ENCODE measurements around the gene FUT3.

The FUT3 gene

DNA sequence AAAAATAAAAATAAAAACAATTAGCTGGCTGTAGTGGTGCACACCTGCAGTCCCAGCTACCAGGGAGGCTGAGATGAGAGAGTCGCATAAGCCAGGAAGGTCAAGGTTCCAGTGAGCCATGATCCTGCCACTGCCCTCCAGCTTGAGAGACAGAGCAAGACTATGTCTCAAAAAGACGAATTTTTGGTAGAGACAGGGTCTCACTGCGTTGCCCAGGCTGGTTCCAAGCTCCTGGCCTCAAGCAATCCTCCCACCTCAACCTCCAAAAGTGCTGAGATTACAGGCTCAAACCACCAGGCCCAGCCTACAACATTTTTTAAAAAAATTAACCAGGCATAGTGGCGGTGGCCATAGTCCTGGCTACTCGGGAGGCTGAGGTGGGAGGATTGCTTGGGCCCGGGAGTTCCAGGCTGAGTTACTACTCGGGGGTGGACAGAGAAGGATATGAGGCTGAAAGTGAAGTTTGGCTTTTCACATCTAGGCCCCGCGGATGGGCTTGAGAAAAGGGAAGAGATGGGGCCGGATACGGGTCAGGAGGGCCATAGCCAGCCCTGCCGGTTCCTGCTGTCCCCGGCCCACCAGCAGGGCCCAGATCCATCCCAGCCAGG lies 42.2 kb upstream of the FUT3 start:
- Histone ChIP-seq H3K27ac (ENCODE audit: low read depth, low read length) (no peak overlapping the region), H4K20me1 (ENCODE audit: low read depth, low read length) (no peaks in the 10 kb centered on the region), H3F3A (ENCODE audit: insufficient read depth) (no peaks in the 10 kb centered on the region), H3K9ac (ENCODE audit: low read length) (no peak overlapping the region), H3K36me3 (ENCODE audit: low read length) (no peaks in the 10 kb centered on the region), H3K4me2 (ENCODE audit: low read depth, low read length, poor library complexity, severe bottlenecking) (no peak overlapping the region), H3K9me3 (ENCODE audit: insufficient read depth, low read length) (no peaks in the 10 kb centered on the region), H3K4me3 (ENCODE audit: insufficient read depth, low read length, poor library complexity, severe bottlenecking) (no peak overlapping the region), H3K79me2 (ENCODE audit: insufficient read depth, low read length) (no peaks in the 10 kb centered on the region), H3K9me2 (replicated peaks; ENCODE audit: insufficient read depth, low read length) (no peaks in the 10 kb centered on the region), H3K27me3 (ENCODE audit: low read length) (no peaks in the 10 kb centered on the region), H2AFZ (ENCODE audit: low read depth, low read length, severe bottlenecking) (no peak overlapping the region)
- TF ChIP-seq EZH2phosphoT487 (conservative IDR thresholded peaks at IDR 0.05; ENCODE audit: low read length): no peak
- TF ChIP-seq, protein P1, sequence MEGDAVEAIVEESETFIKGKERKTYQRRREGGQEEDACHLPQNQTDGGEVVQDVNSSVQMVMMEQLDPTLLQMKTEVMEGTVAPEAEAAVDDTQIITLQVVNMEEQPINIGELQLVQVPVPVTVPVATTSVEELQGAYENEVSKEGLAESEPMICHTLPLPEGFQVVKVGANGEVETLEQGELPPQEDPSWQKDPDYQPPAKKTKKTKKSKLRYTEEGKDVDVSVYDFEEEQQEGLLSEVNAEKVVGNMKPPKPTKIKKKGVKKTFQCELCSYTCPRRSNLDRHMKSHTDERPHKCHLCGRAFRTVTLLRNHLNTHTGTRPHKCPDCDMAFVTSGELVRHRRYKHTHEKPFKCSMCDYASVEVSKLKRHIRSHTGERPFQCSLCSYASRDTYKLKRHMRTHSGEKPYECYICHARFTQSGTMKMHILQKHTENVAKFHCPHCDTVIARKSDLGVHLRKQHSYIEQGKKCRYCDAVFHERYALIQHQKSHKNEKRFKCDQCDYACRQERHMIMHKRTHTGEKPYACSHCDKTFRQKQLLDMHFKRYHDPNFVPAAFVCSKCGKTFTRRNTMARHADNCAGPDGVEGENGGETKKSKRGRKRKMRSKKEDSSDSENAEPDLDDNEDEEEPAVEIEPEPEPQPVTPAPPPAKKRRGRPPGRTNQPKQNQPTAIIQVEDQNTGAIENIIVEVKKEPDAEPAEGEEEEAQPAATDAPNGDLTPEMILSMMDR (IDR thresholded peaks at IDR 0.05; ENCODE audit: insufficient read depth, low read length, poor library complexity, severe bottlenecking): no peak

DNA sequence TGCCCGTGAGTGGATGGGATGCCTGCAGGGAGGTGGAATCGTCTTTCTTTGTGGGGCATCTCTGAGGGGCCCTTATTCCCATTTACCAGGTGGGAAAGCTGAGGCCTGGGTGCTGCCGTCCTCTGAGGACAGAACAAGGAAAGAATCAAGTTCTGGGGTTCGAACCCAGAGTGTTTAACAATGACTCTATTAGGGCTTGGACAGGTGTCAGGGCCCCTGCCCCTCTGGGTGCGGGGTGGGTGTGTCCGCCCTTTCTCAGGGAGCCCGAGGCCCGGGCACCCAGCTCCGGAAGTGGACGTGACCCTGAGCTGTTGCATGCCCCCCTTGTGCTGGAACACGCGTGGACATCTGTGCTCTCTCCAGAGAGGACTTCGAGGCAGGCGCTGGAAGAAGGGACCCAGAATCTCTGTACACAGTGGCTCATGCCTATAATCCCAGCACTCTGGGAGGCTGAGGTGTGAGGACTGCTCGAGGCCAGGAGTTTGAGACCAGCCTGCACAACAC lies 41.6 kb upstream of the FUT3 start:
- Histone ChIP-seq H3K4me3 (ENCODE audit: insufficient read depth, low read length, poor library complexity, severe bottlenecking) (no peak overlapping the region), H3K9ac (ENCODE audit: low read length) (no peak overlapping the region), H2AFZ (ENCODE audit: low read depth, low read length, severe bottlenecking) (no peak overlapping the region)

DNA sequence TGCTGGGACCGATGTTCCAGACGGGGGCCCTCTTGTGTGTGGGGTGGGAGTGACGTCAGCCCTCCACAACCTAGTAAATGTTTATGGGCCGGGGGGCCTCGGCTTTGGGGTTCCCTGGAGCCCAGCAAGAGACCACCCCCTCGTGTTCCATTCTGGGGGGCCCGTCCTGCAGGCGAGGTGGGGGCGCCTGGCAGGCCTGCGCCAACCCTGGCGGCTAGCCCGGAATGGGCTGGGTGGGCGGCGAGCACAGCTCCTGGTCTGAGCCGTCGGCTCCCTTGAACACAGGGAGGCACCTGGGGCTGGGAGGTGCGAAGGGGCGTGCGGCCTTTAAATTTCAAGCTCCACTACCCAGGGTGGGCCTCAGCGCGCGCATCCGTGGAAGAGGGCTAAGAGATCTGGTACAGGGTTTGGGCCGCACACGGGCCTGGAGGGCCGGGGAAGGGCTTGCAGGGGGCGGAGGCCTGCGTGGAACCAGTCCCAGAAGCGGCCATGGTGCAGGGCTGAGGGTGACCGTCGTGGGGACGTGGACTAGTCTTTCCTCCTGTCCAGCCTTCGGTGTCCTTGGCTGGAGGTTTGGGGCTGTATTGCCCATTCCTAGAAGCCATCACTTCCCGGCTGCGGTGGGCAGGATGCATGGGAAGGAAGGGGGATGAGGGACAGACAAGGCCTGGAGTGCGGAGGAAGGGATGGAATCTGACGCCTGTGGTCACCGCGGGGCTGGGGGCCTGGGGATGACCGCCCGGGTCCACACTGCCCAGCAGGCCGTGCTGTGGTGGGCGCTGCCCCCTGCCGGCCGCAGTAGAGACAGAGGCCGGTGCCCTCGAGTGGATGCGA lies 40.9 kb upstream of the FUT3 start:
- H3K27ac ChIP-seq (ENCODE audit: low read depth, low read length): no peak overlapping the region
- H3K9ac ChIP-seq (ENCODE audit: low read length): no peak overlapping the region
- no peak overlapping the region for H3K4me2 ChIP-seq (ENCODE audit: low read depth, low read length, poor library complexity, severe bottlenecking)

More for the DNA sequence above, 41.6 kb upstream of the FUT3 start:
- Histone ChIP-seq H3K36me3 (ENCODE audit: low read length) (no peaks in the 10 kb centered on the region), H3F3A (ENCODE audit: insufficient read depth) (no peaks in the 10 kb centered on the region), H3K4me2 (ENCODE audit: low read depth, low read length, poor library complexity, severe bottlenecking) (no peak overlapping the region), H3K27me3 (ENCODE audit: low read length) (no peaks in the 10 kb centered on the region), H3K27ac (ENCODE audit: low read depth, low read length) (no peak overlapping the region), H3K9me2 (replicated peaks; ENCODE audit: insufficient read depth, low read length) (no peaks in the 10 kb centered on the region), H3K79me2 (ENCODE audit: insufficient read depth, low read length) (no peaks in the 10 kb centered on the region), H3K9me3 (ENCODE audit: insufficient read depth, low read length) (no peaks in the 10 kb centered on the region), H4K20me1 (ENCODE audit: low read depth, low read length) (no peaks in the 10 kb centered on the region)
- TF ChIP-seq EZH2phosphoT487 (conservative IDR thresholded peaks at IDR 0.05; ENCODE audit: low read length): no peak
- TF ChIP-seq, protein P1 (IDR thresholded peaks at IDR 0.05; ENCODE audit: insufficient read depth, low read length, poor library complexity, severe bottlenecking): no peak

More for the DNA sequence above, 40.9 kb upstream of the FUT3 start:
- Histone ChIP-seq H3K9me2 (replicated peaks; ENCODE audit: insufficient read depth, low read length) (no peaks in the 10 kb centered on the region), H3K9me3 (ENCODE audit: insufficient read depth, low read length) (no peaks in the 10 kb centered on the region), H4K20me1 (ENCODE audit: low read depth, low read length) (no peaks in the 10 kb centered on the region), H3K36me3 (ENCODE audit: low read length) (no peaks in the 10 kb centered on the region), H3F3A (ENCODE audit: insufficient read depth) (no peaks in the 10 kb centered on the region), H3K27me3 (ENCODE audit: low read length) (no peaks in the 10 kb centered on the region), H2AFZ (ENCODE audit: low read depth, low read length, severe bottlenecking) (no peak overlapping the region), H3K79me2 (ENCODE audit: insufficient read depth, low read length) (no peaks in the 10 kb centered on the region), H3K4me3 (ENCODE audit: insufficient read depth, low read length, poor library complexity, severe bottlenecking) (no peak overlapping the region)
- no peak for TF ChIP-seq EZH2phosphoT487 (conservative IDR thresholded peaks at IDR 0.05; ENCODE audit: low read length)
- TF ChIP-seq, protein P1 (IDR thresholded peaks at IDR 0.05; ENCODE audit: insufficient read depth, low read length, poor library complexity, severe bottlenecking): peak; percentile 62

Data from SU-DHL-6 (cell line).